ENCODE data around the gene CSNK1D. TPM values are rescaled to one million over a fixed set of nuclear protein-coding genes. Genes with fewer than 3 reads are reported as not detected.
A peak's percentile ranks its signal among the peaks of the same experiment; 100 is the strongest.
"Not testable (repeated sequence)": the region's sequence is repeated elsewhere in the genome, so short reads cannot be mapped to it uniquely, and the experiment has no call there.

Gene CSNK1D
- total RNA-seq, 1 experiment from 2014 or later: 111 TPM

DNA sequence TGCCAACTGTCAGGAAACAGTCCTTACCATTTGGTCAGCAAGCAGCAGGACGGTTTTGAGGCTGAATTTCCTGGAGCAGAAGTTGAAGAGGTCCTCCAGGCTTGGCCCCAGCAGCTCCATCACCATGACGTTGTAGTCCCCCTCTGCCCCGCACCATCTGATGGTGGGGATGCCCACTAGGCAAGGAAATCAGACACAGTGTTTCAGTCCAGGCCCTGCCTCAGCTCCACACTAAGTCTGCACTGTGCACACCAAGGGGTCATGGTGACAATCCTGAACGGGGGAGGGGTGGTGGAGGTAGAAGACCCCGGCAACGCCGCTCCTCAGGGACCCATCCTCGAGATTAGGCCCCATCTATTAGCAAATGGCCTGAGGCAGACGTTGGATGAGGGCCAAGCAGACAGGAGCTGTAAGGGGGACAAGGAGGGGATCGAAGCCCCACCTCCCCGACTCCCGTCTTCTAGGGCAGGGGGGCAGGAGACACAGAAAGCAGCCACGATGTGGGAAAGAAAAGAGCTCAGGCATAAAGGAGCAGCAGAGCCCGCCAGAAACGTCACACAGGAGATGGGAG lies 18.0 kb downstream of the CSNK1D start:
- no peaks in the 10 kb centered on the region for H3K27me3 Mint-ChIP-seq (ENCODE audit: low read depth)
- no peak overlapping the region for H3K4me3 Mint-ChIP-seq
- TF ChIP-seq, protein P1, sequence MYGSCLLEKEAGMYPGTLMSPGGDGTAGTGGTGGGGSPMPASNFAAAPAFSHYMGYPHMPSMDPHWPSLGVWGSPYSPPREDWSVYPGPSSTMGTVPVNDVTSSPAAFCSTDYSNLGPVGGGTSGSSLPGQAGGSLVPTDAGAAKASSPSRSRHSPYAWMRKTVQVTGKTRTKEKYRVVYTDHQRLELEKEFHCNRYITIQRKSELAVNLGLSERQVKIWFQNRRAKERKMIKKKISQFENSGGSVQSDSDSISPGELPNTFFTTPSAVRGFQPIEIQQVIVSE (CRISPR knock-in tag; IDR thresholded peaks at IDR 0.05; ENCODE audit: borderline replicate concordance): no peak
- POLR2A ChIA-PET: interaction anchor here (1.1 to 1.5 kb wide), 2 partner anchors 14 to 20 kb away, joined by 3 to 5 read pairs; no protein-coding TSS in a partner anchor
- H3K4me1 Mint-ChIP-seq: no peaks in the 10 kb centered on the region
- peaks cover 82% of the 10 kb centered on the region for H3K36me3 Mint-ChIP-seq
- CTCF ChIA-PET: interaction anchor here (0.5 to 1.6 kb wide), 3 partner anchors 9 to 19 kb away, joined by 3 to 6 read pairs (median 4); no protein-coding TSS in a partner anchor
- H3K27ac Mint-ChIP-seq: no peak overlapping the region; the same call in 1 of the 2 replicates
- no peak for DNase-seq (ENCODE audit: low spot score)
- no peak for ATAC-seq
- H3K9me3 Mint-ChIP-seq: peaks cover 7% of the 10 kb centered on the region

DNA sequence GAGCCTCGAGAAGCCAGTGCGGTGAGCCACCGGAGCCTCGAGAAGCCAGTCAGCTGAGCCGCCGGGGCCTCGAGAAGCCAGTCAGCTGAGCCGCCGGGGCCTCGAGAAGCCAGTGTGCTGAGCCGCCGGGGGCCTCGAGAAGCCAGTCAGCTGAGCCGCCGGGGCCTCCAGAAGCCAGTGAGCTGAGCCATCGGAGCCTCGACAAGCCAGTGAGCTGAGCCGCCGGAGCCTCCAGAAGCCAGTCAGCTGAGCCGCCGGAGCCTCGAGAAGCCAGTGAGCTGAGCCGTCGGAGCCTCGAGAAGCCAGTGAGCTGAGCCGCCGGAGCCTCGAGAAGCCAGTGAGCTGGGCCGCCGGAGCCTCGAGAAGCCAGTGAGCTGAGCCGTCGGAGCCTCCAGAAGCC lies 18.8 kb downstream of the CSNK1D start:
- not testable (repeated sequence) for H3K9me3 Mint-ChIP-seq; H3K4me1 Mint-ChIP-seq; H3K27me3 Mint-ChIP-seq (ENCODE audit: low read depth); H3K27ac Mint-ChIP-seq; ATAC-seq; H3K4me3 Mint-ChIP-seq; DNase-seq (ENCODE audit: low spot score)
- ChIA-PET CTCF (interaction anchor here (0.5 to 1.6 kb wide), 3 partner anchors 10 to 18 kb away, joined by 3 to 6 read pairs (median 4); no protein-coding TSS in a partner anchor), POLR2A (interaction anchor here (1.1 to 1.5 kb wide), 2 partner anchors 14 to 20 kb away, joined by 3 to 5 read pairs; no protein-coding TSS in a partner anchor)
- H3K36me3 Mint-ChIP-seq: peaks cover 78% of the 10 kb centered on the region

DNA sequence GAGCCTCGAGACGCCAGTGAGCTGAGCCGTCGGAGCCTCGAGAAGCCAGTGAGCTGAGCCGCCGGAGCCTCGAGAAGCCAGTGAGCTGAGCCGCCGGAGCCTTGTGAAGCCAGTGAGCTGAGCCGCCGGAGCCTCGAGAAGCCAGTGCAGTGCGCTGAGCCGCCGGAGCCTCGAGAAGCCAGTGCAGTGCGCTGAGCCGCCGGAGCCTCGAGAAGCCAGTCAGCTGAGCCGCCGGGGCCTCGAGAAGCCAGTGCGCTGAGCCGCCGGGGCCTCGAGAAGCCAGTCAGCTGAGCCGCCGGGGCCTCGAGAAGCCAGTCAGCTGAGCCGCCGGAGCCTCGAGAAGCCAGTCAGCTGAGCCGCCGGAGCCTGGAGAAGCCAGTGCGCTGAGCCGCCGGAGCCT lies 19.4 kb downstream of the CSNK1D start:
- peaks cover 74% of the 10 kb centered on the region for H3K36me3 Mint-ChIP-seq
- ATAC-seq; DNase-seq (ENCODE audit: low spot score); H3K27ac Mint-ChIP-seq; CTCF ChIA-PET; H3K4me1 Mint-ChIP-seq; H3K9me3 Mint-ChIP-seq; H3K4me3 Mint-ChIP-seq; H3K27me3 Mint-ChIP-seq (ENCODE audit: low read depth): not testable (repeated sequence)
- POLR2A ChIA-PET: interaction anchor here (0.6 to 1.5 kb wide), 2 partner anchors 15 to 154 kb away, joined by 3 to 5 read pairs; no protein-coding TSS in a partner anchor

DNA sequence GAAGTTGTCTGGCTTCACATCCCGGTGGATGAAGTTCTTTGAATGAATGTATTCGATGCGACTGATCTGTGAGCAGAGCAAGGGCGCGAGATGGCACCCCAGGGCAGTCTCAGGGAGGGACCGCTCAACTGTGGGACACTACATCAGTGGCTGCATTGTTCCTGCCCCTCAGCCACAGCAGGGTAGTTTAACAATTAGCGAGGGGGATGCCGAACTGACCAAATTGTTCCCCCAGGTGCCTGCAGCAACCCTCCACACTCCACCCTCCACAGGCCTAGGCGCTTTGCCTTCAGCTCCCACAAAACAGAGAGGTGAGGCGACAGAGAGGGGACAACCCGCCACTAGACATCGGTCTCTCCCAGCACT lies 20.3 kb downstream of the CSNK1D start:
- Mint-ChIP-seq H3K4me1 (no peaks in the 10 kb centered on the region), H3K4me3 (no peak overlapping the region), H3K9me3 (peaks cover 4% of the 10 kb centered on the region; the same call in 1 of the 2 replicates), H3K27ac (no peak overlapping the region; the same call in 1 of the 2 replicates), H3K27me3 (ENCODE audit: low read depth) (no peaks in the 10 kb centered on the region), H3K36me3 (peaks cover 74% of the 10 kb centered on the region)
- ATAC-seq (no peak), DNase-seq (ENCODE audit: low spot score) (no peak)
- ChIA-PET POLR2A (no interaction called here), CTCF (interaction anchor here (1.5 kb wide), 1 partner anchor 17 kb away, joined by 3 read pairs; no protein-coding TSS in a partner anchor)
- TF ChIP-seq TEAD4 (CRISPR knock-in tag; IDR thresholded peaks at IDR 0.05): no peak
- TF ChIP-seq IRF2 (CRISPR knock-in tag; IDR thresholded peaks at IDR 0.05; ENCODE audit: borderline replicate concordance, low read depth): no peak
- no peak for TF ChIP-seq ATF1 (CRISPR knock-in tag; IDR thresholded peaks at IDR 0.05)

DNA sequence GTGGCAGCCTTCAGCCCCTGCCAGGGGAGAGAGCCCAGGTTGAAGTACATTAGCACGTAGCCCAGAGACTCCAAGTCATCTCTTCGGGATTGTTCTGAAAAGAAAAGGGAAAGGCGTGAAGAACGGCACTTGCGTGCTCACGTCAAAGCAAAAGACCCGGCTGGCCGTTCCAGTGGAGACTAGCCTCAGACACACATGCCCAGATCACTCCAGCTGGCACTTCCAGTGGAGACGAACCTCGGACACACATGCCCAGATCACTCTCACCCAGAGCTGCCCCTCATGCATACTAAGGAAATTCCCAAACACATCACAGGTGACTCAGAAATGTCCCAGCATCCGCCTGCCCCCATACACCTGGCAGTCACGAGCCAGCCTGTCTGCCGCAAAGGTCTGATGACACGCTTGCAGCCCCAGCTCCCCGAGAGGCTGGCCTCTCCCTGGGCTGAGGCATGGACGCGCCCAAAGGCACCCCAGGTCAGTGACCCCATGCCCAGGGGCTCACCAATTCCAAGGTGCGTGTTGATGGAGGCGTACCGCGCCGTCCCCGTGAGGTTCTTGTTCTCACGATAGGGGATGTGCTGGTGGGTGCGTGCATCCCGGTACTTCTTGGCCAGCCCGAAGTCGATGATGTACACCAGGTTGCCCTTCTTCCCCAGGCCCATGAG lies 20.9 kb downstream of the CSNK1D start:
- POLR2A ChIA-PET: no interaction called here
- Mint-ChIP-seq H3K36me3 (peaks cover 76% of the 10 kb centered on the region), H3K27me3 (ENCODE audit: low read depth) (no peaks in the 10 kb centered on the region), H3K9me3 (peaks cover 4% of the 10 kb centered on the region; the same call in 1 of the 2 replicates), H3K27ac (peak overlapping the region; percentile 60; the same call in 1 of the 2 replicates), H3K4me1 (no peaks in the 10 kb centered on the region), H3K4me3 (no peak overlapping the region)
- no peak for DNase-seq (ENCODE audit: low spot score)
- CTCF ChIA-PET: interaction anchor here (1.5 kb wide), 1 partner anchor 16 kb away, joined by 3 read pairs; no protein-coding TSS in a partner anchor
- no peak for ATAC-seq
- no peak for TF ChIP-seq ZNF232 (CRISPR knock-in tag; IDR thresholded peaks at IDR 0.05)
- TF ChIP-seq, protein P2, sequence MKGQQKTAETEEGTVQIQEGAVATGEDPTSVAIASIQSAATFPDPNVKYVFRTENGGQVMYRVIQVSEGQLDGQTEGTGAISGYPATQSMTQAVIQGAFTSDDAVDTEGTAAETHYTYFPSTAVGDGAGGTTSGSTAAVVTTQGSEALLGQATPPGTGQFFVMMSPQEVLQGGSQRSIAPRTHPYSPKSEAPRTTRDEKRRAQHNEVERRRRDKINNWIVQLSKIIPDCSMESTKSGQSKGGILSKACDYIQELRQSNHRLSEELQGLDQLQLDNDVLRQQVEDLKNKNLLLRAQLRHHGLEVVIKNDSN (CRISPR knock-in tag; IDR thresholded peaks at IDR 0.05): no peak
- no peak for TF ChIP-seq KAT7 (CRISPR knock-in tag; IDR thresholded peaks at IDR 0.05; ENCODE audit: borderline replicate concordance)
- TF ChIP-seq TP53 (CRISPR knock-in tag; IDR thresholded peaks at IDR 0.05): no peak
- no peak for TF ChIP-seq TEAD1 (CRISPR knock-in tag; IDR thresholded peaks at IDR 0.05)
- TF ChIP-seq, protein P3, sequence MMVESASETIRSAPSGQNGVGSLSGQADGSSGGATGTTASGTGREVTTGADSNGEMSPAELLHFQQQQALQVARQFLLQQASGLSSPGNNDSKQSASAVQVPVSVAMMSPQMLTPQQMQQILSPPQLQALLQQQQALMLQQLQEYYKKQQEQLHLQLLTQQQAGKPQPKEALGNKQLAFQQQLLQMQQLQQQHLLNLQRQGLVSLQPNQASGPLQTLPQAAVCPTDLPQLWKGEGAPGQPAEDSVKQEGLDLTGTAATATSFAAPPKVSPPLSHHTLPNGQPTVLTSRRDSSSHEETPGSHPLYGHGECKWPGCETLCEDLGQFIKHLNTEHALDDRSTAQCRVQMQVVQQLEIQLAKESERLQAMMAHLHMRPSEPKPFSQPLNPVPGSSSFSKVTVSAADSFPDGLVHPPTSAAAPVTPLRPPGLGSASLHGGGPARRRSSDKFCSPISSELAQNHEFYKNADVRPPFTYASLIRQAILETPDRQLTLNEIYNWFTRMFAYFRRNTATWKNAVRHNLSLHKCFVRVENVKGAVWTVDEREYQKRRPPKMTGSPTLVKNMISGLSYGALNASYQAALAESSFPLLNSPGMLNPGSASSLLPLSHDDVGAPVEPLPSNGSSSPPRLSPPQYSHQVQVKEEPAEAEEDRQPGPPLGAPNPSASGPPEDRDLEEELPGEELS (CRISPR knock-in tag; IDR thresholded peaks at IDR 0.05): no peak
- TF ChIP-seq TCF7 (CRISPR knock-in tag; IDR thresholded peaks at IDR 0.05; ENCODE audit: low read depth): no peak
- TF ChIP-seq, protein P4, sequence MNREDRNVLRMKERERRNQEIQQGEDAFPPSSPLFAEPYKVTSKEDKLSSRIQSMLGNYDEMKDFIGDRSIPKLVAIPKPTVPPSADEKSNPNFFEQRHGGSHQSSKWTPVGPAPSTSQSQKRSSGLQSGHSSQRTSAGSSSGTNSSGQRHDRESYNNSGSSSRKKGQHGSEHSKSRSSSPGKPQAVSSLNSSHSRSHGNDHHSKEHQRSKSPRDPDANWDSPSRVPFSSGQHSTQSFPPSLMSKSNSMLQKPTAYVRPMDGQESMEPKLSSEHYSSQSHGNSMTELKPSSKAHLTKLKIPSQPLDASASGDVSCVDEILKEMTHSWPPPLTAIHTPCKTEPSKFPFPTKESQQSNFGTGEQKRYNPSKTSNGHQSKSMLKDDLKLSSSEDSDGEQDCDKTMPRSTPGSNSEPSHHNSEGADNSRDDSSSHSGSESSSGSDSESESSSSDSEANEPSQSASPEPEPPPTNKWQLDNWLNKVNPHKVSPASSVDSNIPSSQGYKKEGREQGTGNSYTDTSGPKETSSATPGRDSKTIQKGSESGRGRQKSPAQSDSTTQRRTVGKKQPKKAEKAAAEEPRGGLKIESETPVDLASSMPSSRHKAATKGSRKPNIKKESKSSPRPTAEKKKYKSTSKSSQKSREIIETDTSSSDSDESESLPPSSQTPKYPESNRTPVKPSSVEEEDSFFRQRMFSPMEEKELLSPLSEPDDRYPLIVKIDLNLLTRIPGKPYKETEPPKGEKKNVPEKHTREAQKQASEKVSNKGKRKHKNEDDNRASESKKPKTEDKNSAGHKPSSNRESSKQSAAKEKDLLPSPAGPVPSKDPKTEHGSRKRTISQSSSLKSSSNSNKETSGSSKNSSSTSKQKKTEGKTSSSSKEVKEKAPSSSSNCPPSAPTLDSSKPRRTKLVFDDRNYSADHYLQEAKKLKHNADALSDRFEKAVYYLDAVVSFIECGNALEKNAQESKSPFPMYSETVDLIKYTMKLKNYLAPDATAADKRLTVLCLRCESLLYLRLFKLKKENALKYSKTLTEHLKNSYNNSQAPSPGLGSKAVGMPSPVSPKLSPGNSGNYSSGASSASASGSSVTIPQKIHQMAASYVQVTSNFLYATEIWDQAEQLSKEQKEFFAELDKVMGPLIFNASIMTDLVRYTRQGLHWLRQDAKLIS (CRISPR knock-in tag; IDR thresholded peaks at IDR 0.05; ENCODE audit: borderline replicate concordance): no peak
- TF ChIP-seq, protein P5, sequence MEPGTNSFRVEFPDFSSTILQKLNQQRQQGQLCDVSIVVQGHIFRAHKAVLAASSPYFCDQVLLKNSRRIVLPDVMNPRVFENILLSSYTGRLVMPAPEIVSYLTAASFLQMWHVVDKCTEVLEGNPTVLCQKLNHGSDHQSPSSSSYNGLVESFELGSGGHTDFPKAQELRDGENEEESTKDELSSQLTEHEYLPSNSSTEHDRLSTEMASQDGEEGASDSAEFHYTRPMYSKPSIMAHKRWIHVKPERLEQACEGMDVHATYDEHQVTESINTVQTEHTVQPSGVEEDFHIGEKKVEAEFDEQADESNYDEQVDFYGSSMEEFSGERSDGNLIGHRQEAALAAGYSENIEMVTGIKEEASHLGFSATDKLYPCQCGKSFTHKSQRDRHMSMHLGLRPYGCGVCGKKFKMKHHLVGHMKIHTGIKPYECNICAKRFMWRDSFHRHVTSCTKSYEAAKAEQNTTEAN (CRISPR knock-in tag; IDR thresholded peaks at IDR 0.05): no peak
- TF ChIP-seq FOXJ3 (CRISPR knock-in tag; IDR thresholded peaks at IDR 0.05; ENCODE audit: borderline replicate concordance): no peak
